Cardiac ventricle fibroblast (primary cell): ENCODE results near the gene CDHR5. TPM values are rescaled to one million over a fixed set of nuclear protein-coding genes. Genes with fewer than 3 reads are reported as not detected.

ENCODE experiments used
- total RNA-seq: library from RNA; depleted of rRNA; stranded (reverse); fragments of >200 nt; gene quantifications from 2 replicates; pipeline ENCODE4 v1.2.3, GENCODE V29; 2015

CDHR5 gene, protein sequence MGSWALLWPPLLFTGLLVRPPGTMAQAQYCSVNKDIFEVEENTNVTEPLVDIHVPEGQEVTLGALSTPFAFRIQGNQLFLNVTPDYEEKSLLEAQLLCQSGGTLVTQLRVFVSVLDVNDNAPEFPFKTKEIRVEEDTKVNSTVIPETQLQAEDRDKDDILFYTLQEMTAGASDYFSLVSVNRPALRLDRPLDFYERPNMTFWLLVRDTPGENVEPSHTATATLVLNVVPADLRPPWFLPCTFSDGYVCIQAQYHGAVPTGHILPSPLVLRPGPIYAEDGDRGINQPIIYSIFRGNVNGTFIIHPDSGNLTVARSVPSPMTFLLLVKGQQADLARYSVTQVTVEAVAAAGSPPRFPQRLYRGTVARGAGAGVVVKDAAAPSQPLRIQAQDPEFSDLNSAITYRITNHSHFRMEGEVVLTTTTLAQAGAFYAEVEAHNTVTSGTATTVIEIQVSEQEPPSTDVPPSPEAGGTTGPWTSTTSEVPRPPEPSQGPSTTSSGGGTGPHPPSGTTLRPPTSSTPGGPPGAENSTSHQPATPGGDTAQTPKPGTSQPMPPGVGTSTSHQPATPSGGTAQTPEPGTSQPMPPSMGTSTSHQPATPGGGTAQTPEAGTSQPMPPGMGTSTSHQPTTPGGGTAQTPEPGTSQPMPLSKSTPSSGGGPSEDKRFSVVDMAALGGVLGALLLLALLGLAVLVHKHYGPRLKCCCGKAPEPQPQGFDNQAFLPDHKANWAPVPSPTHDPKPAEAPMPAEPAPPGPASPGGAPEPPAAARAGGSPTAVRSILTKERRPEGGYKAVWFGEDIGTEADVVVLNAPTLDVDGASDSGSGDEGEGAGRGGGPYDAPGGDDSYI
- total RNA-seq = not detected in 2 replicates

GRCh38 chr11:624705-625635, at the start of gene CDHR5:
Gene CDHR5, minus strand, starts transcription at chr11:624955. Its CDS starts 53 bp downstream, at chr11:624902.

DNA sequence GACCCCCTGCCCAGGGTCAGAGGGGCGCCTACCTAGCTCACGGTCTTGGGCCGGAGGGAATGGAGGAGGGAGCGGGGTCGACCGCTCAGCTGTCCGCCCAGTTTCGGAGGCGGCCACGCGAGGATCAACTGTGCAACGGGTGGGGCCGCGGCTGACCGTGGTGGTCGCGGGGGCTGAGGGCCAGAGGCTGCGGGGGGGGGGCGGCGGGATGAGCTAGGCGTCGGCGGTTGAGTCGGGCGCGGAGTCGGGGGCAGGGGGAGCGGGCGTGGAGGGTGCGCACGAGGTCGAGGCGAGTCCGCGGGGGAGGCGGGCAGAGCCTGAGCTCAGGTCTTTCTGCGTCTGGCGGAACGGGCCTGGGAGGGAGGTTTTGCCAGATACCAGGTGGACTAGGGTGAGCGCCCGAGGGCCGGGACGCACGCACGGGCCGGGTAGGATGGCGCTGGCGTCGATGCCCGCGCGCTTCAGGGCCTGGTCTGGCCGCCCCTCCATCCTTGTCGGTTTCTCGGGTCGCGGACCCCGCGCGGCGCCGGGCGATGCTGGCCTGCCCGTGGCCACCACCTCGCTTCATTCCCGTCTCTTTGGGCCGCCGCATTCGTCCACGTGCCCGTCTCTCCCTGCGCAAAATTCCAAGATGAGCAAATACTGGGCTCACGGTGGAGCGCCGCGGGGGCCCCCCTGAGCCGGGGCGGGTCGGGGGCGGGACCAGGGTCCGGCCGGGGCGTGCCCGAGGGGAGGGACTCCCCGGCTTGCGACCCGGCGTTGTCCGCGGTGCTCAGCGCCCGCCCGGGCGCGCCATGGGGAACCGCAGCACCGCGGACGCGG, 12.0 kb upstream of the CDHR5 start, which contains the start of gene DRD4:
Gene DRD4 (plus strand): TSS at position 759 of the 822 bp plus-strand sequence. CDS start 36 bp downstream, at position 795.

GRCh38 chr11:626475-627307, 1.9 kb upstream of the CDHR5 start, which contains the start of gene SCT:
Gene SCT, minus strand, starts transcription at chr11:627181. Its CDS starts 38 bp downstream, at chr11:627143.

DNA sequence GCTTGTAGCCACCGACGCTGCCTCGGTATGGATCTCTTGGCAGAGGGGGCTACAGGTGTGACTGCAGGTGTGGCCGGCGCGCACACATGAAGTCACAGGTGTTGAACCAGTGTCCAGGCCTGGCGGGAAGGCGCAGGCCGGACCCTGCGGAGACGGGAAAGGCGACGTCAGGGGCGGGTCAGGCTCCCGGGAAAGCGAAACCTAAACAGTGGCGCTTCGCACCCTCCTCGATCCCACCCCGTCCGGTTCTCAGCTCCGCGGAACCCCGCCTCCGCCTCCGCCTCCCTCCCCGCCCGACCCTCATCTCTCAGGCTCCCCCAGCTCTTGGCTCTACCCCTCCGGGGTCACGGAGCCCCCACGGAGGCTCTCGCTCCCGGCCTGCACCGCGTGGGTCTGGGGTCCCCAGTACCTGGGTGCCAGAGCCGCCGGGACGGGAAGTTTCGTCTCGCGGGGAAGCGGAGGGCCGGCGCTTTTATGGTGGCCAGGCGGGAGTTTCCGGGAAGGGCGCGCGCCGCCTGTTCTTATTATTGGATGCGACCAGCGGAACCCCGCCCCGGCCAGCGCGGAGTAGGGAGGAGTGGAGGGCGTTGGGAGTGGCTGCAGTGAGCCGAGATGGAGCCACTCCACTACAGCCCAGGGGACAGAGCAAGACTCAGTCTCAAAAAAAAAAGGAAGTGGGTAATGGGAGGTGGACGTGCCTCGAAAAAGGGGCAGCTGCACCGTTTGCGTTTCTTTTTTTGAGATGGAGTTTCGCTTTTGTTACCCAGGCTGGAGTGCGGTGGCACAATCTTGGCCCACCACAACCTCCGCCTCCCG, 9.0 kb downstream of the CDHR5 start, which contains the start of gene IRF7:
Gene IRF7 (minus strand): TSS at position 447 of the 816 bp plus-strand sequence. CDS start 586 bp downstream, outside the sequence.

GRCh38 chr11:575996-576768, 48.6 kb downstream of the CDHR5 start, which contains the start of gene PHRF1:
Gene PHRF1, plus strand, starts transcription at chr11:576470. Its CDS starts 5,043 bp downstream, at chr11:581513.

Other genes with a start within 250 kb of the CDHR5 start
- 0.68 and 3.5 TPM in 2 replicates for gene PKP3, start 230.7 kb downstream of the CDHR5 start, total RNA-seq
- 28.3 and 39.8 TPM in 2 replicates for gene SIGIRR, start 210.0 kb downstream of the CDHR5 start, total RNA-seq
- gene ANO9, start 182.9 kb downstream of the CDHR5 start, total RNA-seq = not detected in 2 replicates
- 31.2 and 50.2 TPM in 2 replicates for gene PTDSS2, start 174.7 kb downstream of the CDHR5 start, total RNA-seq
- gene RNH1, start 117.7 kb downstream of the CDHR5 start, total RNA-seq = 338 and 400 TPM in 2 replicates
- 20.8 and 27.0 TPM in 2 replicates for gene HRAS, start 89.4 kb downstream of the CDHR5 start, total RNA-seq
- gene LRRC56, start 87.4 kb downstream of the CDHR5 start, total RNA-seq = 0.49 and 0.75 TPM in 2 replicates
- 0.44 and 1.7 TPM in 2 replicates for gene LMNTD2, start 64.2 kb downstream of the CDHR5 start, total RNA-seq
- 1.8 and 5.1 TPM in 2 replicates for gene RASSF7, start 64.0 kb downstream of the CDHR5 start, total RNA-seq
- gene PHRF1, start 48.5 kb downstream of the CDHR5 start, total RNA-seq = 18.3 and 22.4 TPM in 2 replicates
- gene IRF7, start 9.0 kb downstream of the CDHR5 start, total RNA-seq = 11.3 and 14.7 TPM in 2 replicates
- gene SCT, start 2.2 kb upstream of the CDHR5 start, total RNA-seq = not detected in 2 replicates
- gene DRD4, start 12.3 kb upstream of the CDHR5 start, total RNA-seq = not detected in 2 replicates
- gene DEAF1, start 70.3 kb upstream of the CDHR5 start, total RNA-seq = 20.6 and 23.9 TPM in 2 replicates
- 20.3 and 34.6 TPM in 2 replicates for gene TMEM80, start 70.9 kb upstream of the CDHR5 start, total RNA-seq
- 11.7 and 15.0 TPM in 2 replicates for gene EPS8L2, start 81.3 kb upstream of the CDHR5 start, total RNA-seq
- gene TALDO1, start 122.5 kb upstream of the CDHR5 start, total RNA-seq = 184 and 216 TPM in 2 replicates
- 15.9 and 16.6 TPM in 2 replicates for gene GATD1, start 152.5 kb upstream of the CDHR5 start, total RNA-seq
- gene CEND1, start 165.1 kb upstream of the CDHR5 start, total RNA-seq = 0.49 and 0.94 TPM in 2 replicates
- 15.4 and 34.4 TPM in 2 replicates for gene SLC25A22, start 173.3 kb upstream of the CDHR5 start, total RNA-seq
- gene PIDD1, start 180.3 kb upstream of the CDHR5 start, total RNA-seq = 6.1 and 9.3 TPM in 2 replicates
- 563 and 660 TPM in 2 replicates for gene RPLP2, start 185.0 kb upstream of the CDHR5 start, total RNA-seq
- 51.4 and 52.8 TPM in 2 replicates for gene PNPLA2, start 194.0 kb upstream of the CDHR5 start, total RNA-seq
- gene CRACR2B, start 203.0 kb upstream of the CDHR5 start, total RNA-seq = 1.1 and 1.7 TPM in 2 replicates
- 286 and 398 TPM in 2 replicates for gene CD151, start 208.0 kb upstream of the CDHR5 start, total RNA-seq
- 77.8 and 107 TPM in 2 replicates for gene POLR2L, start 217.6 kb upstream of the CDHR5 start, total RNA-seq
- 207 and 222 TPM in 2 replicates for gene TSPAN4, start 217.9 kb upstream of the CDHR5 start, total RNA-seq